Measurements from ENCODE around the gene SELPLG.

DNA sequence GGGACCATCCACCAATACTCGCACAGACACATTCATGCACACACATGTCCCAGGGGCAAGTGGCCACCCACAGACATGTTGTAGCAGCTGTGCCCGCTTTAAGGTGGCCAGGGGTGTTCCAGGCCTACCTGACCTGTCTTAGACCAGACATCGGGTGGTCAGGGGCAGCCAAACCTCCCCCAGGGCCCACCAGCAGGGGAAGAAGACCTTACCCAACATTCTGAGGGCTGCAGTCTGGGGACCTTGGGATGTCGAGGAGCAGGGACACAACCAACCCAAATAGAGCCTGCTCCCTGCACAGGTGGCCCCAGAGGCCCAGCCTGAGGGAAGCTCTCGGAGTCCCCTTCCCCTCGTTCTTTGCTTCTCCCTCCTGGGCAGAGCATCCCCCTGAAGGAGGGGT is 34.2 kb downstream of the SELPLG start:
- TF ChIP-seq, protein P1, sequence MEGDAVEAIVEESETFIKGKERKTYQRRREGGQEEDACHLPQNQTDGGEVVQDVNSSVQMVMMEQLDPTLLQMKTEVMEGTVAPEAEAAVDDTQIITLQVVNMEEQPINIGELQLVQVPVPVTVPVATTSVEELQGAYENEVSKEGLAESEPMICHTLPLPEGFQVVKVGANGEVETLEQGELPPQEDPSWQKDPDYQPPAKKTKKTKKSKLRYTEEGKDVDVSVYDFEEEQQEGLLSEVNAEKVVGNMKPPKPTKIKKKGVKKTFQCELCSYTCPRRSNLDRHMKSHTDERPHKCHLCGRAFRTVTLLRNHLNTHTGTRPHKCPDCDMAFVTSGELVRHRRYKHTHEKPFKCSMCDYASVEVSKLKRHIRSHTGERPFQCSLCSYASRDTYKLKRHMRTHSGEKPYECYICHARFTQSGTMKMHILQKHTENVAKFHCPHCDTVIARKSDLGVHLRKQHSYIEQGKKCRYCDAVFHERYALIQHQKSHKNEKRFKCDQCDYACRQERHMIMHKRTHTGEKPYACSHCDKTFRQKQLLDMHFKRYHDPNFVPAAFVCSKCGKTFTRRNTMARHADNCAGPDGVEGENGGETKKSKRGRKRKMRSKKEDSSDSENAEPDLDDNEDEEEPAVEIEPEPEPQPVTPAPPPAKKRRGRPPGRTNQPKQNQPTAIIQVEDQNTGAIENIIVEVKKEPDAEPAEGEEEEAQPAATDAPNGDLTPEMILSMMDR (IDR thresholded peaks at IDR 0.05): no peak
- TF ChIP-seq POLR2A (IDR thresholded peaks at IDR 0.05): no peak

Data from ovary (tissue), 3 donors.